CD14-positive monocyte (primary cell): ENCODE data around the gene STK33. TPM values are rescaled to one million over a fixed set of nuclear protein-coding genes. Genes with fewer than 3 reads are reported as not detected.

Source experiments
- DNase-seq, 3 donors: peaks; one replicate each; pipeline ENCODE4 v3.0.0-alpha.2; 2011 to 2022
- H2AFZ ChIP-seq: 2 replicates; pipeline ENCODE4 v1.6.0; 2012; ENCODE audit warnings: mild to moderate bottlenecking, low read depth, low read length, inconsistent platforms; ENCODE audit not compliant: insufficient read depth, poor library complexity, severe bottlenecking
- H3K27ac ChIP-seq, 2 donors: 1 replicate in 1 of 2; 2 replicates in 1 of 2; pipeline ENCODE4 v1.5.1; 2012 to 2013; ENCODE audit warnings: low read length in 2 of 2, control low read depth in 1 of 2, inconsistent platforms in 1 of 2, low read depth in 1 of 2, mild to moderate bottlenecking in 1 of 2
- H3K27me3 ChIP-seq, 2 donors: one replicate each; pipeline versions ENCODE4 v1.6.0 to v1.6.1; 2011 to 2013; ENCODE audit warnings: low read length in 2 of 2; ENCODE audit not compliant: control insufficient read depth in 2 of 2, insufficient read depth in 2 of 2
- H3K36me3 ChIP-seq, 2 donors: replicated peaks in 1 of 2; 1 replicate in 1 of 2; 2 replicates in 1 of 2; pipeline versions ENCODE4 v1.5.1 to v1.6.1; 2012 to 2013; ENCODE audit warnings: low read length in 2 of 2, control low read depth in 1 of 2, inconsistent platforms in 1 of 2, mild to moderate bottlenecking in 1 of 2; ENCODE audit not compliant: insufficient read depth in 2 of 2, control insufficient read depth in 1 of 2
- H3K4me1 ChIP-seq, 2 donors: 1 replicate in 1 of 2; 2 replicates in 1 of 2; pipeline versions ENCODE4 v1.5.1 to v1.6.1; 2012 to 2013; ENCODE audit warnings: low read length in 2 of 2, control low read depth in 1 of 2, inconsistent platforms in 1 of 2, mild to moderate bottlenecking in 1 of 2, moderate library complexity in 1 of 2; ENCODE audit not compliant: insufficient read depth in 2 of 2, control insufficient read depth in 1 of 2
- H3K4me2 ChIP-seq: replicated peaks from 2 replicates; pipeline ENCODE3; 2012; ENCODE audit warnings: low read length, moderate library complexity, mild to moderate bottlenecking; ENCODE audit not compliant: poor library complexity, severe bottlenecking; ENCODE audit errors: extremely low read depth
- H3K4me3 ChIP-seq, 3 experiments: fragments of 200-600 bp in 1 of 3; sonication (generic) in 1 of 3; replicated peaks in 1 of 3; 1 replicate in 2 of 3; 2 replicates in 1 of 3; pipeline ENCODE4 v1.5.1; 2011 to 2013; ENCODE audit warnings: low read length in 3 of 3, mild to moderate bottlenecking in 3 of 3, control low read depth in 2 of 3, low read depth in 2 of 3, inconsistent platforms in 1 of 3, moderate library complexity in 1 of 3
- H3K79me2 ChIP-seq: 2 replicates; pipeline ENCODE4 v1.6.0; 2012; ENCODE audit warnings: mild to moderate bottlenecking, control low read depth, inconsistent platforms, low read length, moderate library complexity; ENCODE audit not compliant: insufficient read depth
- H3K9ac ChIP-seq: 2 replicates; pipeline ENCODE4 v1.6.0; 2017; ENCODE audit warnings: low read length, mild to moderate bottlenecking; ENCODE audit not compliant: insufficient read depth, poor library complexity, severe bottlenecking
- H3K9me3 ChIP-seq, 2 donors: replicated peaks in 1 of 2; 1 replicate in 1 of 2; 2 replicates in 1 of 2; pipeline versions ENCODE4 v1.5.1 to v1.6.1; 2012 to 2013; ENCODE audit warnings: low read length in 2 of 2, control low read depth in 1 of 2; ENCODE audit not compliant: control insufficient read depth in 1 of 2, insufficient read depth in 1 of 2
- H4K20me1 ChIP-seq: 2 replicates; pipeline ENCODE4 v1.6.0; 2012; ENCODE audit warnings: mild to moderate bottlenecking, low read length, control low read depth, moderate library complexity; ENCODE audit not compliant: insufficient read depth
- H3K27ac Mint-ChIP-seq, 7 donors: one replicate each; pipeline ENCODE4 v1.8.0; 2020; ENCODE audit warnings: mild to moderate bottlenecking in 7 of 7, mixed read lengths in 7 of 7, moderate library complexity in 6 of 7, inconsistent platforms in 2 of 7
- H3K27me3 Mint-ChIP-seq, 3 donors: one replicate each; pipeline ENCODE4 v1.8.0; 2021 to 2022; ENCODE audit warnings: low read depth in 3 of 3, mild to moderate bottlenecking in 3 of 3, mixed read lengths in 3 of 3, moderate library complexity in 3 of 3, inconsistent platforms in 1 of 3
- H3K36me3 Mint-ChIP-seq, 2 donors: one replicate each; pipeline ENCODE4 v1.8.0; 2020; ENCODE audit warnings: mixed read lengths in 2 of 2, inconsistent platforms in 1 of 2, mild to moderate bottlenecking in 1 of 2
- H3K4me1 Mint-ChIP-seq: one replicate; pipeline ENCODE4 v1.8.0; 2020; ENCODE audit warnings: mild to moderate bottlenecking, mixed read lengths
- H3K4me3 Mint-ChIP-seq, 2 donors: one replicate each; pipeline ENCODE4 v1.8.0; 2020; ENCODE audit warnings: mild to moderate bottlenecking in 2 of 2, mixed read lengths in 2 of 2, moderate library complexity in 1 of 2
- H3K9me3 Mint-ChIP-seq, 7 donors: one replicate each; pipeline ENCODE4 v1.8.0; 2020 to 2022; ENCODE audit warnings: mixed read lengths in 7 of 7, mild to moderate bottlenecking in 6 of 7, moderate library complexity in 6 of 7, inconsistent platforms in 2 of 7
- WGBS: methylation state at CpG from one replicate; pipeline ENCODE4 v1.1.5; 2013; ENCODE audit warnings: missing lambda C conversion rate; ENCODE audit not compliant: insufficient coverage; 5-methylcytosine and 5-hydroxymethylcytosine counted together
- intact Hi-C, 2 donors: fragments of 100-400 bp; cut with micrococcal nuclease; formaldehyde crosslinking; loops; one replicate each; pipeline versions ENCODE4 v1.15.0 to v1.15.1; 2023
- polyA plus RNA-seq, 3 donors: library from polyadenylated mRNA; depleted of rRNA in 1 of 3; unstranded in 2 of 3; stranded (reverse) in 1 of 3; fragments of 300-500 nt in 2 of 3; fragments of >200 nt in 1 of 3; fragmentation: Illumina TruSeq in 2 of 3; gene quantifications; 1 replicate in 2 of 3; 2 replicates in 1 of 3; pipeline ENCODE4 v1.2.3, GENCODE V29; 2012 to 2021
- TF ChIP-seq, protein P1 (sequence below): fragments of 200-600 bp; IDR thresholded peaks from one replicate; pipeline ENCODE4 v1.8.0; 2022; ENCODE audit warnings: antibody characterized with exemption, mild to moderate bottlenecking

Gene STK33
- polyA plus RNA-seq, 3 donors: not detected

- no peak overlapping the region for H3K9ac ChIP-seq
- Mint-ChIP-seq H3K4me1 (no peaks in the 10 kb centered on the region), H3K9me3 (no peaks in the 10 kb centered on the region), H3K4me3 (no peak overlapping the region), H3K27ac (no peak overlapping the region), H3K27me3 (no peaks in the 10 kb centered on the region), H3K36me3 (no peaks in the 10 kb centered on the region)
- WGBS: no CpG with 5 or more reads among the region's 1 CpG
- H3K4me2 ChIP-seq: no peak overlapping the region
- TF ChIP-seq, protein P1, sequence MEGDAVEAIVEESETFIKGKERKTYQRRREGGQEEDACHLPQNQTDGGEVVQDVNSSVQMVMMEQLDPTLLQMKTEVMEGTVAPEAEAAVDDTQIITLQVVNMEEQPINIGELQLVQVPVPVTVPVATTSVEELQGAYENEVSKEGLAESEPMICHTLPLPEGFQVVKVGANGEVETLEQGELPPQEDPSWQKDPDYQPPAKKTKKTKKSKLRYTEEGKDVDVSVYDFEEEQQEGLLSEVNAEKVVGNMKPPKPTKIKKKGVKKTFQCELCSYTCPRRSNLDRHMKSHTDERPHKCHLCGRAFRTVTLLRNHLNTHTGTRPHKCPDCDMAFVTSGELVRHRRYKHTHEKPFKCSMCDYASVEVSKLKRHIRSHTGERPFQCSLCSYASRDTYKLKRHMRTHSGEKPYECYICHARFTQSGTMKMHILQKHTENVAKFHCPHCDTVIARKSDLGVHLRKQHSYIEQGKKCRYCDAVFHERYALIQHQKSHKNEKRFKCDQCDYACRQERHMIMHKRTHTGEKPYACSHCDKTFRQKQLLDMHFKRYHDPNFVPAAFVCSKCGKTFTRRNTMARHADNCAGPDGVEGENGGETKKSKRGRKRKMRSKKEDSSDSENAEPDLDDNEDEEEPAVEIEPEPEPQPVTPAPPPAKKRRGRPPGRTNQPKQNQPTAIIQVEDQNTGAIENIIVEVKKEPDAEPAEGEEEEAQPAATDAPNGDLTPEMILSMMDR: no peak
- H3K36me3 ChIP-seq: no peaks in the 10 kb centered on the region
- H4K20me1 ChIP-seq: no peaks in the 10 kb centered on the region
- intact Hi-C loops: no loop called here
- H3K27me3 ChIP-seq: no peaks in the 10 kb centered on the region
- H2AFZ ChIP-seq: no peak overlapping the region
- no peaks in the 10 kb centered on the region for H3K79me2 ChIP-seq
- H3K9me3 ChIP-seq: no peaks in the 10 kb centered on the region
- H3K4me1 ChIP-seq: no peaks in the 10 kb centered on the region
- no peak for DNase-seq
- H3K27ac ChIP-seq: no peak overlapping the region
- no peak overlapping the region for H3K4me3 ChIP-seq
These were observed 20.3 kb downstream of the STK33 start for GRCh38 chr11:8573777-8574176.

GRCh38 chr11:8567602-8568198 lies 26.3 kb downstream of the STK33 start:
- Histone ChIP-seq H3K27ac (no peak overlapping the region), H3K4me2 (no peak overlapping the region), H3K4me1 (no peaks in the 10 kb centered on the region), H2AFZ (no peak overlapping the region), H3K9me3 (no peaks in the 10 kb centered on the region), H3K4me3 (no peak overlapping the region), H3K9ac (no peak overlapping the region), H3K79me2 (no peaks in the 10 kb centered on the region), H4K20me1 (no peaks in the 10 kb centered on the region), H3K36me3 (no peaks in the 10 kb centered on the region), H3K27me3 (peaks cover 0 to 3% of the 10 kb centered on the region in 2 donors)
- H3K27ac Mint-ChIP-seq: no peak overlapping the region
- TF ChIP-seq, protein P1: no peak
- no peaks in the 10 kb centered on the region for H3K9me3 Mint-ChIP-seq
- H3K4me3 Mint-ChIP-seq: no peak overlapping the region
- H3K4me1 Mint-ChIP-seq: no peaks in the 10 kb centered on the region
- no peak for DNase-seq
- intact Hi-C loops: loop anchor here (2.0 to 10.0 kb wide), 3 partner anchors 243 to 375 kb away; no protein-coding TSS in a partner anchor
- H3K36me3 Mint-ChIP-seq: no peaks in the 10 kb centered on the region
- no CpG with 5 or more reads among the region's 2 CpGs for WGBS
- no peaks in the 10 kb centered on the region for H3K27me3 Mint-ChIP-seq
